ENCODE measurements around the gene OMA1.

OMA1 gene

GRCh38 chr1:58513956-58514355, 32.6 kb downstream of the OMA1 start:
- TF ChIP-seq EZH2phosphoT487 (IDR thresholded peaks at IDR 0.05; ENCODE audit: low read length), result no peak
- TF ChIP-seq CTCF (IDR thresholded peaks at IDR 0.05; ENCODE audit: low read length), result no peak
- no peak for TF ChIP-seq EZH2 (optimal IDR thresholded peaks at IDR 0.05; ENCODE audit: low read depth, low read length)
- Histone ChIP-seq H3K9ac (ENCODE audit: low read length) (no peak overlapping the region), H3K9me2 (replicated peaks; ENCODE audit: insufficient read depth, low read length) (no peaks in the 10 kb centered on the region), H3K27me3 (replicated peaks; ENCODE audit: insufficient read depth, low read length) (no peaks in the 10 kb centered on the region), H3K4me3 (ENCODE audit: low read length) (no peak overlapping the region), H3F3A (ENCODE audit: insufficient read depth, low read length) (no peaks in the 10 kb centered on the region), H2AFZ (ENCODE audit: low read length) (no peak overlapping the region), H3K4me2 (ENCODE audit: low read depth, low read length) (no peak overlapping the region), H3K9me3 (replicated peaks; ENCODE audit: insufficient read depth, low read length) (no peaks in the 10 kb centered on the region), H3K4me1 (ENCODE audit: low read length) (no peaks in the 10 kb centered on the region), H3K79me2 (ENCODE audit: low read length) (no peaks in the 10 kb centered on the region), H3K27ac (ENCODE audit: low read length) (no peak overlapping the region), H4K20me1 (ENCODE audit: insufficient read depth, low read length) (no peaks in the 10 kb centered on the region), H3K36me3 (replicated peaks; ENCODE audit: insufficient read depth, low read length) (no peaks in the 10 kb centered on the region)
- DNase-seq, result no peak

- Histone ChIP-seq H3K9me2 (replicated peaks; ENCODE audit: insufficient read depth, low read length) (no peaks in the 10 kb centered on the region), H3K4me3 (ENCODE audit: low read length) (no peak overlapping the region), H3K27ac (ENCODE audit: low read length) (no peak overlapping the region), H4K20me1 (ENCODE audit: insufficient read depth, low read length) (no peaks in the 10 kb centered on the region), H3K9ac (ENCODE audit: low read length) (no peak overlapping the region), H3K4me1 (ENCODE audit: low read length) (no peaks in the 10 kb centered on the region), H3K27me3 (replicated peaks; ENCODE audit: insufficient read depth, low read length) (no peaks in the 10 kb centered on the region), H3K9me3 (replicated peaks; ENCODE audit: insufficient read depth, low read length) (no peaks in the 10 kb centered on the region), H3F3A (ENCODE audit: insufficient read depth, low read length) (no peaks in the 10 kb centered on the region; the same call in 1 of the 2 replicates), H3K79me2 (ENCODE audit: low read length) (no peaks in the 10 kb centered on the region), H3K4me2 (ENCODE audit: low read depth, low read length) (no peak overlapping the region), H3K36me3 (replicated peaks; ENCODE audit: insufficient read depth, low read length) (no peaks in the 10 kb centered on the region), H2AFZ (ENCODE audit: low read length) (no peak overlapping the region)
- TF ChIP-seq EZH2phosphoT487 (IDR thresholded peaks at IDR 0.05; ENCODE audit: low read length) (no peak), CTCF (IDR thresholded peaks at IDR 0.05; ENCODE audit: low read length) (no peak), EZH2 (optimal IDR thresholded peaks at IDR 0.05; ENCODE audit: low read depth, low read length) (no peak)
- DNase-seq, result no peak
Measured at GRCh38 chr1:58508629-58509028, 37.9 kb downstream of the OMA1 start.

- Histone ChIP-seq H3K9ac (ENCODE audit: low read length) (no peak overlapping the region), H3K4me3 (ENCODE audit: low read length) (no peak overlapping the region), H2AFZ (ENCODE audit: low read length) (no peak overlapping the region), H3K27me3 (replicated peaks; ENCODE audit: insufficient read depth, low read length) (no peaks in the 10 kb centered on the region), H3K79me2 (ENCODE audit: low read length) (no peaks in the 10 kb centered on the region), H3K9me2 (replicated peaks; ENCODE audit: insufficient read depth, low read length) (no peaks in the 10 kb centered on the region), H3K36me3 (replicated peaks; ENCODE audit: insufficient read depth, low read length) (no peaks in the 10 kb centered on the region), H4K20me1 (ENCODE audit: insufficient read depth, low read length) (no peaks in the 10 kb centered on the region), H3K27ac (ENCODE audit: low read length) (no peak overlapping the region), H3K9me3 (replicated peaks; ENCODE audit: insufficient read depth, low read length) (no peaks in the 10 kb centered on the region), H3K4me2 (ENCODE audit: low read depth, low read length) (no peak overlapping the region), H3K4me1 (ENCODE audit: low read length) (no peaks in the 10 kb centered on the region), H3F3A (ENCODE audit: insufficient read depth, low read length) (no peaks in the 10 kb centered on the region; the same call in 1 of the 2 replicates)
- TF ChIP-seq EZH2phosphoT487 (IDR thresholded peaks at IDR 0.05; ENCODE audit: low read length) (no peak), CTCF (IDR thresholded peaks at IDR 0.05; ENCODE audit: low read length) (no peak), EZH2 (optimal IDR thresholded peaks at IDR 0.05; ENCODE audit: low read depth, low read length) (no peak)
- no peak for DNase-seq
Measured at GRCh38 chr1:58505286-58505685, 41.2 kb downstream of the OMA1 start.
